ENCODE measurements around the gene LZTR1. TPM values are rescaled to one million over a fixed set of nuclear protein-coding genes. Genes with fewer than 3 reads are reported as not detected.

The LZTR1 gene
- polyA plus RNA-seq, 2 donors = 21.1 to 39.0 TPM

GRCh38 chr22:20972933-20973577 lies 9.0 kb upstream of the LZTR1 start:
- Histone ChIP-seq H3K36me3 (ENCODE audit: control insufficient read depth in 2 of 2, insufficient read depth in 2 of 2, low read length in 1 of 2) (no peaks in the 10 kb centered on the region), H3K9me3 (ENCODE audit: control insufficient read depth in 2 of 2, insufficient read depth in 1 of 2, low read depth in 1 of 2, low read length in 1 of 2) (no peaks in the 10 kb centered on the region), H3K27me3 (ENCODE audit: control insufficient read depth in 1 of 2, insufficient read depth in 2 of 2, low read length in 2 of 2) (no peaks in the 10 kb centered on the region), H3K4me3 (ENCODE audit: low read depth in 1 of 2, low read length in 2 of 2) (no peak overlapping the region), H3K4me1 (ENCODE audit: control insufficient read depth in 2 of 2, insufficient read depth in 2 of 2, low read length in 1 of 2) (no peaks in the 10 kb centered on the region), H3K27ac (ENCODE audit: low read depth in 2 of 2, low read length in 1 of 2) (no peak overlapping the region)
- WGBS, 2 donors = 70 to 79% methylated on average over 20 to 21 of the region's 21 CpGs

GRCh38 chr22:20973634-20974286 lies 8.3 kb upstream of the LZTR1 start:
- WGBS, 2 donors = 58 to 60% methylated on average over 21 of the region's 21 CpGs
- Histone ChIP-seq H3K27ac (ENCODE audit: low read depth in 2 of 2, low read length in 1 of 2) (no peak overlapping the region), H3K9me3 (ENCODE audit: control insufficient read depth in 2 of 2, insufficient read depth in 1 of 2, low read depth in 1 of 2, low read length in 1 of 2) (no peaks in the 10 kb centered on the region), H3K36me3 (ENCODE audit: control insufficient read depth in 2 of 2, insufficient read depth in 2 of 2, low read length in 1 of 2) (no peaks in the 10 kb centered on the region), H3K27me3 (ENCODE audit: control insufficient read depth in 1 of 2, insufficient read depth in 2 of 2, low read length in 2 of 2) (no peaks in the 10 kb centered on the region), H3K4me3 (ENCODE audit: low read depth in 1 of 2, low read length in 2 of 2) (no peak overlapping the region), H3K4me1 (ENCODE audit: control insufficient read depth in 2 of 2, insufficient read depth in 2 of 2, low read length in 1 of 2) (no peaks in the 10 kb centered on the region)

GRCh38 chr22:20974336-20974955 lies 7.7 kb upstream of the LZTR1 start:
- no peaks in the 10 kb centered on the region for H3K36me3 ChIP-seq (ENCODE audit: control insufficient read depth in 2 of 2, insufficient read depth in 2 of 2, low read length in 1 of 2)
- WGBS, 2 donors = 76 to 79% methylated on average over 15 to 16 of the region's 16 CpGs
- no peaks in the 10 kb centered on the region for H3K27me3 ChIP-seq (ENCODE audit: control insufficient read depth in 1 of 2, insufficient read depth in 2 of 2, low read length in 2 of 2)
- no peaks in the 10 kb centered on the region for H3K4me1 ChIP-seq (ENCODE audit: control insufficient read depth in 2 of 2, insufficient read depth in 2 of 2, low read length in 1 of 2)
- no peak overlapping the region for H3K27ac ChIP-seq (ENCODE audit: low read depth in 2 of 2, low read length in 1 of 2)
- H3K9me3 ChIP-seq (ENCODE audit: control insufficient read depth in 2 of 2, insufficient read depth in 1 of 2, low read depth in 1 of 2, low read length in 1 of 2) = no peaks in the 10 kb centered on the region
- no peak overlapping the region for H3K4me3 ChIP-seq (ENCODE audit: low read depth in 1 of 2, low read length in 2 of 2)

- H3K36me3 ChIP-seq (ENCODE audit: control insufficient read depth in 2 of 2, insufficient read depth in 2 of 2, low read length in 1 of 2) = no peaks in the 10 kb centered on the region
- whole genome bisulfite sequencing, 2 donors = 78 to 80% methylated on average over 14 of the region's 14 CpGs
- peaks cover 5 to 12% of the 10 kb centered on the region in 2 donors for H3K4me1 ChIP-seq (ENCODE audit: control insufficient read depth in 2 of 2, insufficient read depth in 2 of 2, low read length in 1 of 2)
- no peaks in the 10 kb centered on the region for H3K27me3 ChIP-seq (ENCODE audit: control insufficient read depth in 1 of 2, insufficient read depth in 2 of 2, low read length in 2 of 2)
- H3K9me3 ChIP-seq (ENCODE audit: control insufficient read depth in 2 of 2, insufficient read depth in 1 of 2, low read depth in 1 of 2, low read length in 1 of 2) = no peaks in the 10 kb centered on the region
- no peak overlapping the region for H3K4me3 ChIP-seq (ENCODE audit: low read depth in 1 of 2, low read length in 2 of 2)
- no peak overlapping the region for H3K27ac ChIP-seq (ENCODE audit: low read depth in 2 of 2, low read length in 1 of 2)
These were observed 6.4 kb upstream of the LZTR1 start for GRCh38 chr22:20975541-20976290.

- no peaks in the 10 kb centered on the region for H3K36me3 ChIP-seq (ENCODE audit: control insufficient read depth in 2 of 2, insufficient read depth in 2 of 2, low read length in 1 of 2)
- no peak overlapping the region for H3K27ac ChIP-seq (ENCODE audit: low read depth in 2 of 2, low read length in 1 of 2)
- WGBS, 2 donors = 76 to 78% methylated on average over 20 to 24 of the region's 24 CpGs
- peaks cover 5 to 17% of the 10 kb centered on the region in 2 donors for H3K4me1 ChIP-seq (ENCODE audit: control insufficient read depth in 2 of 2, insufficient read depth in 2 of 2, low read length in 1 of 2)
- H3K9me3 ChIP-seq (ENCODE audit: control insufficient read depth in 2 of 2, insufficient read depth in 1 of 2, low read depth in 1 of 2, low read length in 1 of 2) = no peaks in the 10 kb centered on the region
- no peak overlapping the region for H3K4me3 ChIP-seq (ENCODE audit: low read depth in 1 of 2, low read length in 2 of 2)
- H3K27me3 ChIP-seq (ENCODE audit: control insufficient read depth in 1 of 2, insufficient read depth in 2 of 2, low read length in 2 of 2) = no peaks in the 10 kb centered on the region
These were observed 5.7 kb upstream of the LZTR1 start for GRCh38 chr22:20976291-20976877.

GRCh38 chr22:20977019-20977418 lies 5.1 kb upstream of the LZTR1 start:
- Histone ChIP-seq H3K4me3 (ENCODE audit: low read depth in 1 of 2, low read length in 2 of 2) (no peak overlapping the region), H3K27ac (ENCODE audit: low read depth in 2 of 2, low read length in 1 of 2) (no peak overlapping the region), H3K27me3 (ENCODE audit: control insufficient read depth in 1 of 2, insufficient read depth in 2 of 2, low read length in 2 of 2) (no peaks in the 10 kb centered on the region), H3K36me3 (ENCODE audit: control insufficient read depth in 2 of 2, insufficient read depth in 2 of 2, low read length in 1 of 2) (no peaks in the 10 kb centered on the region), H3K4me1 (ENCODE audit: control insufficient read depth in 2 of 2, insufficient read depth in 2 of 2, low read length in 1 of 2) (peaks cover 5 to 18% of the 10 kb centered on the region in 2 donors), H3K9me3 (ENCODE audit: control insufficient read depth in 2 of 2, insufficient read depth in 1 of 2, low read depth in 1 of 2, low read length in 1 of 2) (no peaks in the 10 kb centered on the region)
- WGBS, 2 donors = 74 to 75% methylated on average over 11 of the region's 11 CpGs

GRCh38 chr22:20977516-20978170 lies 4.5 kb upstream of the LZTR1 start:
- no peak overlapping the region for H3K27ac ChIP-seq (ENCODE audit: low read depth in 2 of 2, low read length in 1 of 2)
- H3K4me1 ChIP-seq (ENCODE audit: control insufficient read depth in 2 of 2, insufficient read depth in 2 of 2, low read length in 1 of 2) = peaks cover 5 to 18% of the 10 kb centered on the region in 2 donors
- WGBS, 2 donors = 83 to 86% methylated on average over 17 of the region's 17 CpGs
- no peaks in the 10 kb centered on the region for H3K36me3 ChIP-seq (ENCODE audit: control insufficient read depth in 2 of 2, insufficient read depth in 2 of 2, low read length in 1 of 2)
- H3K27me3 ChIP-seq (ENCODE audit: control insufficient read depth in 1 of 2, insufficient read depth in 2 of 2, low read length in 2 of 2) = no peaks in the 10 kb centered on the region
- no peaks in the 10 kb centered on the region for H3K9me3 ChIP-seq (ENCODE audit: control insufficient read depth in 2 of 2, insufficient read depth in 1 of 2, low read depth in 1 of 2, low read length in 1 of 2)
- no peak overlapping the region for H3K4me3 ChIP-seq (ENCODE audit: low read depth in 1 of 2, low read length in 2 of 2)

- Histone ChIP-seq H3K27me3 (ENCODE audit: control insufficient read depth in 1 of 2, insufficient read depth in 2 of 2, low read length in 2 of 2) (no peaks in the 10 kb centered on the region), H3K9me3 (ENCODE audit: control insufficient read depth in 2 of 2, insufficient read depth in 1 of 2, low read depth in 1 of 2, low read length in 1 of 2) (no peaks in the 10 kb centered on the region), H3K27ac (ENCODE audit: low read depth in 2 of 2, low read length in 1 of 2) (no peak overlapping the region), H3K4me1 (ENCODE audit: control insufficient read depth in 2 of 2, insufficient read depth in 2 of 2, low read length in 1 of 2) (peaks cover 10 to 24% of the 10 kb centered on the region in 2 donors), H3K4me3 (ENCODE audit: low read depth in 1 of 2, low read length in 2 of 2) (no peak overlapping the region), H3K36me3 (ENCODE audit: control insufficient read depth in 2 of 2, insufficient read depth in 2 of 2, low read length in 1 of 2) (no peaks in the 10 kb centered on the region)
- 83 to 93% methylated on average over 2 of the region's 2 CpGs for WGBS, 2 donors
These were observed 3.7 kb upstream of the LZTR1 start for GRCh38 chr22:20978419-20978818.
